Sigmoid colon (tissue), 7 donors: ENCODE data around the gene DENND1B. TPM values are rescaled to one million over a fixed set of nuclear protein-coding genes. Genes with fewer than 3 reads are reported as not detected.

Experiments used
- DNase-seq: peaks from one replicate; pipeline ENCODE4 v3.0.0-alpha.2; 2019
- H3K27ac ChIP-seq, 4 donors: fragments of 200-600 bp; sonication (generic); one replicate each; pipeline ENCODE4 v1.5.1; 2016 to 2019; ENCODE audit warnings: mild to moderate bottlenecking in 1 of 4
- H3K27me3 ChIP-seq, 3 donors: fragments of 200-600 bp; sonication (generic); one replicate each; pipeline ENCODE4 v1.5.1; 2019; ENCODE audit warnings: mild to moderate bottlenecking in 1 of 3
- H3K36me3 ChIP-seq, 4 donors: fragments of 200-600 bp; sonication (generic); one replicate each; pipeline ENCODE4 v1.5.1; 2016 to 2019
- H3K4me1 ChIP-seq, 4 donors: fragments of 200-600 bp; sonication (generic); one replicate each; pipeline ENCODE4 v1.5.1; 2017 to 2019
- H3K4me3 ChIP-seq, 4 donors: fragments of 200-600 bp; sonication (generic); one replicate each; pipeline ENCODE4 v1.5.1; 2017 to 2019; ENCODE audit warnings: mild to moderate bottlenecking in 2 of 4, moderate library complexity in 1 of 4
- H3K9me3 ChIP-seq, 4 donors: fragments of 200-600 bp in 3 of 4; sonication (generic) in 3 of 4; one replicate each; pipeline versions ENCODE4 v1.5.1 to v1.6.1; 2013 to 2019
- EP300 ChIP-seq, 4 donors: sonication (generic); formaldehyde crosslinking; IDR thresholded peaks; one replicate each; pipeline ENCODE4 v1.6.1; 2017; ENCODE audit warnings: antibody characterized with exemption in 4 of 4
- POLR2A ChIP-seq, 2 donors: fragments of 450-650 bp; IDR thresholded peaks; one replicate each; pipeline ENCODE4 v1.6.1; 2016; ENCODE audit warnings: antibody characterized with exemption in 2 of 2, mild to moderate bottlenecking in 2 of 2, moderate library complexity in 2 of 2
- POLR2AphosphoS5 ChIP-seq, 4 donors: sonication (generic); formaldehyde crosslinking; IDR thresholded peaks; one replicate each; pipeline ENCODE4 v1.6.1; 2017; ENCODE audit warnings: antibody characterized with exemption in 4 of 4
- WGBS, 2 donors: extraction: QIAGEN DNeasy Blood & Tissue Kit; methylation state at CpG; one replicate each; pipeline ENCODE4 v1.1.7; 2013; 5-methylcytosine and 5-hydroxymethylcytosine counted together
- intact Hi-C: fragments of 100-400 bp; cut with DNase I; formaldehyde crosslinking; loops from one replicate; pipeline ENCODE4 v1.15.1; 2023
- polyA plus RNA-seq, 3 donors: library from polyadenylated mRNA; stranded (reverse); fragments of 200-250 nt; gene quantifications; one replicate each; pipeline ENCODE4 v1.2.3, GENCODE V29; 2013
- total RNA-seq, 4 donors: library from RNA; depleted of rRNA; stranded (reverse); fragments of >200 nt; gene quantifications; one replicate each; pipeline ENCODE4 v1.1.0, GENCODE V29; 2016
- TF ChIP-seq, protein P1 (sequence below), 4 experiments: fragments of 450-650 bp in 3 of 4; fragments of 200-600 bp in 1 of 4; IDR thresholded peaks; one replicate each; pipeline ENCODE4 v1.5.1; 2016 to 2019; ENCODE audit warnings: antibody characterized with exemption in 4 of 4, mild to moderate bottlenecking in 3 of 4, moderate library complexity in 2 of 4
- donor health status: healthy with polysubstance abuse.
- donor health status: Bipolar disorder and iron deficiency.
- donor health status: healthy.

The DENND1B gene
- total and polyA plus RNA-seq, 7 donors: 6.6 to 16.8 (median 9.5) TPM

DNA sequence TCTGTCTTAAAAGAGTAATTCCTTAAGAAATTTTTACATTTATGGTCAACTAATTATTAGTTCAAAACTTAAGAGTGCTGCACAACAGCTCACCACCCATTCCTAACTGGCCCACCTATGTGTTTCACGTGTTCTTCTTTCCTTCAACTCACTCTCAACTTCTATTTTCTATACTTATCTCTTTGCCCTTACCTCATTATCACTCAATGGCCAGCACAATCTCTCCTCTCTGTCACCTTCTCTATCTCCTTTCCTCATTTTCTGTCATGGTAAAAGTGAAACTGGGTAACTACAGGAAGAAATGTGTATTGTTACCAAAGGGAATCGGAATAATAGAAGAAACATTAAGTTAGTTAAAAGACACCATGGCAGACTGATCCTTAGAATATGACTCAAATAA, 43.1 kb downstream of the DENND1B start:
- TF ChIP-seq EP300 (IDR thresholded peaks at IDR 0.05) (no peak), POLR2AphosphoS5 (IDR thresholded peaks at IDR 0.05) (no peak), POLR2A (IDR thresholded peaks at IDR 0.05) (no peak)
- TF ChIP-seq, protein P1, sequence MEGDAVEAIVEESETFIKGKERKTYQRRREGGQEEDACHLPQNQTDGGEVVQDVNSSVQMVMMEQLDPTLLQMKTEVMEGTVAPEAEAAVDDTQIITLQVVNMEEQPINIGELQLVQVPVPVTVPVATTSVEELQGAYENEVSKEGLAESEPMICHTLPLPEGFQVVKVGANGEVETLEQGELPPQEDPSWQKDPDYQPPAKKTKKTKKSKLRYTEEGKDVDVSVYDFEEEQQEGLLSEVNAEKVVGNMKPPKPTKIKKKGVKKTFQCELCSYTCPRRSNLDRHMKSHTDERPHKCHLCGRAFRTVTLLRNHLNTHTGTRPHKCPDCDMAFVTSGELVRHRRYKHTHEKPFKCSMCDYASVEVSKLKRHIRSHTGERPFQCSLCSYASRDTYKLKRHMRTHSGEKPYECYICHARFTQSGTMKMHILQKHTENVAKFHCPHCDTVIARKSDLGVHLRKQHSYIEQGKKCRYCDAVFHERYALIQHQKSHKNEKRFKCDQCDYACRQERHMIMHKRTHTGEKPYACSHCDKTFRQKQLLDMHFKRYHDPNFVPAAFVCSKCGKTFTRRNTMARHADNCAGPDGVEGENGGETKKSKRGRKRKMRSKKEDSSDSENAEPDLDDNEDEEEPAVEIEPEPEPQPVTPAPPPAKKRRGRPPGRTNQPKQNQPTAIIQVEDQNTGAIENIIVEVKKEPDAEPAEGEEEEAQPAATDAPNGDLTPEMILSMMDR (IDR thresholded peaks at IDR 0.05): no peak
- Histone ChIP-seq H3K9me3 (no peaks in the 10 kb centered on the region), H3K36me3 (no peaks in the 10 kb centered on the region), H3K4me1 (peaks cover 0 to 5% (median 0%) of the 10 kb centered on the region in 4 donors), H3K27me3 (no peaks in the 10 kb centered on the region), H3K4me3 (no peak overlapping the region), H3K27ac (no peak overlapping the region)
- 97 to 98% methylated on average over 2 of the region's 2 CpGs for WGBS, 2 donors
- intact Hi-C loops: no loop called here
- no peak for DNase-seq

GRCh38 chr1:197731449-197731848, 43.8 kb downstream of the DENND1B start:
- Histone ChIP-seq H3K36me3 (no peaks in the 10 kb centered on the region), H3K27me3 (no peaks in the 10 kb centered on the region), H3K4me1 (no peaks in the 10 kb centered on the region), H3K27ac (no peak overlapping the region), H3K9me3 (peaks cover 0 to 1% (median 0%) of the 10 kb centered on the region in 4 donors), H3K4me3 (no peak overlapping the region)
- intact Hi-C loops: no loop called here
- TF ChIP-seq POLR2AphosphoS5 (IDR thresholded peaks at IDR 0.05): no peak
- TF ChIP-seq EP300 (IDR thresholded peaks at IDR 0.05): no peak
- TF ChIP-seq, protein P1 (IDR thresholded peaks at IDR 0.05): no peak
- TF ChIP-seq POLR2A (IDR thresholded peaks at IDR 0.05): no peak
- no peak for DNase-seq
- WGBS, 2 donors: 97 to 98% methylated on average over 3 of the region's 3 CpGs

GRCh38 chr1:197725976-197726375, 49.3 kb downstream of the DENND1B start:
- Histone ChIP-seq H3K4me1 (no peaks in the 10 kb centered on the region), H3K9me3 (peaks cover 0 to 12% (median 3%) of the 10 kb centered on the region in 4 donors), H3K4me3 (no peak overlapping the region), H3K27me3 (no peaks in the 10 kb centered on the region), H3K27ac (no peak overlapping the region), H3K36me3 (no peaks in the 10 kb centered on the region)
- intact Hi-C loops: no loop called here
- DNase-seq: no peak
- WGBS, 2 donors: 63 to 87% methylated on average over 3 of the region's 3 CpGs
- TF ChIP-seq, protein P1 (IDR thresholded peaks at IDR 0.05): no peak
- TF ChIP-seq POLR2AphosphoS5 (IDR thresholded peaks at IDR 0.05) (no peak), EP300 (IDR thresholded peaks at IDR 0.05) (no peak), POLR2A (IDR thresholded peaks at IDR 0.05) (no peak)

GRCh38 chr1:197725044-197725443, 50.2 kb downstream of the DENND1B start:
- intact Hi-C loops: no loop called here
- no peaks in the 10 kb centered on the region for H3K27me3 ChIP-seq
- no peaks in the 10 kb centered on the region for H3K4me1 ChIP-seq
- 94 to 100% methylated on average over 1 of the region's 1 CpG for WGBS, 2 donors
- no peak for DNase-seq
- no peak for TF ChIP-seq POLR2AphosphoS5 (IDR thresholded peaks at IDR 0.05)
- TF ChIP-seq, protein P1 (IDR thresholded peaks at IDR 0.05): no peak
- TF ChIP-seq POLR2A (IDR thresholded peaks at IDR 0.05): no peak
- no peak for TF ChIP-seq EP300 (IDR thresholded peaks at IDR 0.05)
- no peak overlapping the region for H3K27ac ChIP-seq
- no peak overlapping the region for H3K4me3 ChIP-seq
- H3K36me3 ChIP-seq: no peaks in the 10 kb centered on the region
- peaks cover 0 to 12% (median 3%) of the 10 kb centered on the region in 4 donors for H3K9me3 ChIP-seq

GRCh38 chr1:197715806-197716205, 59.5 kb downstream of the DENND1B start:
- intact Hi-C loops: no loop called here
- Histone ChIP-seq H3K27me3 (no peaks in the 10 kb centered on the region), H3K4me3 (no peak overlapping the region), H3K9me3 (no peaks in the 10 kb centered on the region), H3K4me1 (no peaks in the 10 kb centered on the region), H3K27ac (no peak overlapping the region), H3K36me3 (no peaks in the 10 kb centered on the region)
- 0% methylated on average over 1 of the region's 1 CpG for WGBS, 2 donors
- no peak for TF ChIP-seq POLR2A (IDR thresholded peaks at IDR 0.05)
- no peak for DNase-seq
